ENCODE data around the gene SLC23A2.
"Not testable (repeated sequence)": the region's sequence is repeated elsewhere in the genome, so short reads cannot be mapped to it uniquely, and the experiment has no call there.

The SLC23A2 gene

GRCh38 chr20:4891190-4891763 is 110.0 kb downstream of the SLC23A2 start:
- Mint-ChIP-seq H3K4me1 (peaks cover 21 to 39% of the 10 kb centered on the region in 2 donors), H3K27ac (no peak overlapping the region), H3K4me3 (no peak overlapping the region), H3K36me3 (peaks cover 35 to 65% of the 10 kb centered on the region in 2 donors), H3K27me3 (no peaks in the 10 kb centered on the region), H3K9me3 (no peaks in the 10 kb centered on the region)
- DNase-seq: no peak
- no peak for ATAC-seq (replicated peaks)

GRCh38 chr20:4889446-4889845 is 111.9 kb downstream of the SLC23A2 start:
- ATAC-seq (replicated peaks): no peak
- no peak for DNase-seq
- H3K4me1 Mint-ChIP-seq: peaks cover 13 to 29% of the 10 kb centered on the region in 2 donors
- H3K9me3 Mint-ChIP-seq: no peaks in the 10 kb centered on the region
- H3K27me3 Mint-ChIP-seq: no peaks in the 10 kb centered on the region
- H3K36me3 Mint-ChIP-seq: peaks cover 38 to 71% of the 10 kb centered on the region in 2 donors
- H3K27ac Mint-ChIP-seq: no peak overlapping the region
- H3K4me3 Mint-ChIP-seq: no peak overlapping the region

- no peak for DNase-seq
- no peaks in the 10 kb centered on the region for H3K27me3 Mint-ChIP-seq
- no peak overlapping the region for H3K4me3 Mint-ChIP-seq
- no peak for ATAC-seq (replicated peaks)
- H3K4me1 Mint-ChIP-seq: peaks cover 9 to 21% of the 10 kb centered on the region in 2 donors
- peak overlapping the region; percentile 22 for H3K27ac Mint-ChIP-seq
- no peaks in the 10 kb centered on the region for H3K9me3 Mint-ChIP-seq
- H3K36me3 Mint-ChIP-seq: peaks cover 39 to 70% of the 10 kb centered on the region in 2 donors
Observed at GRCh38 chr20:4887586-4887985, 113.7 kb downstream of the SLC23A2 start.

- no peak for DNase-seq
- Mint-ChIP-seq H3K36me3 (peaks cover 38 to 68% of the 10 kb centered on the region in 2 donors), H3K4me1 (peaks cover 9 to 23% of the 10 kb centered on the region in 2 donors), H3K27me3 (no peaks in the 10 kb centered on the region), H3K4me3 (no peak overlapping the region), H3K9me3 (no peaks in the 10 kb centered on the region), H3K27ac (peak overlapping the region; percentile 77)
- peak in 1 of 2 donors; percentile 10 for ATAC-seq (replicated peaks)
Observed at GRCh38 chr20:4886771-4887527, 114.4 kb downstream of the SLC23A2 start.

GRCh38 chr20:4885877-4886276 is 115.4 kb downstream of the SLC23A2 start:
- H3K27me3 Mint-ChIP-seq: no peaks in the 10 kb centered on the region
- no peaks in the 10 kb centered on the region for H3K9me3 Mint-ChIP-seq
- no peak overlapping the region for H3K4me3 Mint-ChIP-seq
- peaks cover 12 to 31% of the 10 kb centered on the region in 2 donors for H3K4me1 Mint-ChIP-seq
- H3K36me3 Mint-ChIP-seq: peaks cover 48 to 72% of the 10 kb centered on the region in 2 donors
- no peak for DNase-seq
- ATAC-seq (replicated peaks): peak; percentile 54 to 61
- H3K27ac Mint-ChIP-seq: peak overlapping the region; percentile 69

- no peaks in the 10 kb centered on the region for H3K9me3 Mint-ChIP-seq
- H3K27me3 Mint-ChIP-seq: no peaks in the 10 kb centered on the region
- ATAC-seq (replicated peaks) (no peak), DNase-seq (no peak)
- H3K36me3 Mint-ChIP-seq: peaks cover 52 to 71% of the 10 kb centered on the region in 2 donors
- H3K27ac Mint-ChIP-seq: peak overlapping the region; percentile 20
- peaks cover 14 to 34% of the 10 kb centered on the region in 2 donors for H3K4me1 Mint-ChIP-seq
- H3K4me3 Mint-ChIP-seq: no peak overlapping the region
Observed at GRCh38 chr20:4883546-4883945, 117.8 kb downstream of the SLC23A2 start.

GRCh38 chr20:4883051-4883450 is 118.3 kb downstream of the SLC23A2 start:
- Mint-ChIP-seq H3K9me3 (no peaks in the 10 kb centered on the region), H3K4me3 (no peak overlapping the region), H3K36me3 (peaks cover 52 to 71% of the 10 kb centered on the region in 2 donors), H3K4me1 (peaks cover 14 to 34% of the 10 kb centered on the region in 2 donors), H3K27ac (peak overlapping the region; percentile 20), H3K27me3 (no peaks in the 10 kb centered on the region)
- ATAC-seq (replicated peaks) (no peak), DNase-seq (no peak)

GRCh38 chr20:4881006-4881730 is 120.1 kb downstream of the SLC23A2 start:
- H3K36me3 Mint-ChIP-seq: peaks cover 50 to 66% of the 10 kb centered on the region in 2 donors
- H3K27ac Mint-ChIP-seq: no peak overlapping the region

GRCh38 chr20:4880051-4880450 is 121.3 kb downstream of the SLC23A2 start:
- no peak overlapping the region for H3K4me3 Mint-ChIP-seq

More at GRCh38 chr20:4881006-4881730, 120.1 kb downstream of the SLC23A2 start:
- no peak for DNase-seq
- Mint-ChIP-seq H3K4me1 (peaks cover 7 to 18% of the 10 kb centered on the region in 2 donors), H3K4me3 (no peak overlapping the region), H3K9me3 (no peaks in the 10 kb centered on the region), H3K27me3 (no peaks in the 10 kb centered on the region)
- ATAC-seq (replicated peaks): no peak

GRCh38 chr20:4878099-4878498 is 123.2 kb downstream of the SLC23A2 start:
- not testable (repeated sequence) for DNase-seq; ATAC-seq (replicated peaks); H3K27me3 Mint-ChIP-seq; H3K4me3 Mint-ChIP-seq; H3K27ac Mint-ChIP-seq; H3K9me3 Mint-ChIP-seq
- Mint-ChIP-seq H3K36me3 (peaks cover 43 to 64% of the 10 kb centered on the region in 2 donors), H3K4me1 (peaks cover 4 to 18% of the 10 kb centered on the region in 2 donors)

More at GRCh38 chr20:4880051-4880450, 121.3 kb downstream of the SLC23A2 start:
- Mint-ChIP-seq H3K36me3 (peaks cover 48 to 64% of the 10 kb centered on the region in 2 donors), H3K27me3 (no peaks in the 10 kb centered on the region), H3K27ac (peak overlapping the region; percentile 0), H3K9me3 (no peaks in the 10 kb centered on the region), H3K4me1 (peaks cover 4 to 18% of the 10 kb centered on the region in 2 donors)
- no peak for ATAC-seq (replicated peaks)
- DNase-seq: no peak

- H3K36me3 Mint-ChIP-seq: peaks cover 48 to 65% of the 10 kb centered on the region in 2 donors
- H3K9me3 Mint-ChIP-seq: no peaks in the 10 kb centered on the region
- peaks cover 4 to 14% of the 10 kb centered on the region in 2 donors for H3K4me1 Mint-ChIP-seq
- H3K27ac Mint-ChIP-seq: no peak overlapping the region
- H3K27me3 Mint-ChIP-seq: no peaks in the 10 kb centered on the region
- no peak overlapping the region for H3K4me3 Mint-ChIP-seq
- DNase-seq: no peak
- no peak for ATAC-seq (replicated peaks)
Observed at GRCh38 chr20:4876731-4877130, 124.6 kb downstream of the SLC23A2 start.

- no peak overlapping the region for H3K4me3 Mint-ChIP-seq
- H3K36me3 Mint-ChIP-seq: peaks cover 45 to 62% of the 10 kb centered on the region in 2 donors
- H3K27ac Mint-ChIP-seq: peak overlapping the region; percentile 37
- ATAC-seq (replicated peaks): no peak
- DNase-seq: no peak
- H3K4me1 Mint-ChIP-seq: peaks cover 4 to 14% of the 10 kb centered on the region in 2 donors
- H3K27me3 Mint-ChIP-seq: no peaks in the 10 kb centered on the region
- no peaks in the 10 kb centered on the region for H3K9me3 Mint-ChIP-seq
Observed at GRCh38 chr20:4876301-4876700, 125.0 kb downstream of the SLC23A2 start.

GRCh38 chr20:4875578-4876067 is 125.7 kb downstream of the SLC23A2 start:
- Mint-ChIP-seq H3K9me3 (no peaks in the 10 kb centered on the region), H3K36me3 (peaks cover 44 to 60% of the 10 kb centered on the region in 2 donors), H3K4me1 (peaks cover 0 to 7% of the 10 kb centered on the region in 2 donors), H3K27ac (no peak overlapping the region), H3K4me3 (no peak overlapping the region), H3K27me3 (no peaks in the 10 kb centered on the region)
- DNase-seq: no peak
- ATAC-seq (replicated peaks): peak in 1 of 2 donors; percentile 53

GRCh38 chr20:4873396-4873795 is 127.9 kb downstream of the SLC23A2 start:
- H3K4me3 Mint-ChIP-seq: no peak overlapping the region
- H3K4me1 Mint-ChIP-seq: peaks cover 0 to 6% of the 10 kb centered on the region in 2 donors
- H3K27ac Mint-ChIP-seq: peak overlapping the region; percentile 67
- peaks cover 42 to 57% of the 10 kb centered on the region in 2 donors for H3K36me3 Mint-ChIP-seq
- H3K27me3 Mint-ChIP-seq: no peaks in the 10 kb centered on the region
- no peaks in the 10 kb centered on the region for H3K9me3 Mint-ChIP-seq
- no peak for DNase-seq
- ATAC-seq (replicated peaks): no peak
